NCI-H2227 (cell line): ENCODE data around the gene ZCCHC9.
"Not testable (repeated sequence)": the region's sequence is repeated elsewhere in the genome, so short reads cannot be mapped to it uniquely, and the experiment has no call there.

ENCODE experiments used
- DNase-seq: peaks from one replicate; lab custom pipeline; 2025; ENCODE audit not compliant: unreplicated experiment; lab: John Stamatoyannopoulos, UW

ZCCHC9 gene

GRCh38 chr5:81301271-81302015 is at the start of gene ZCCHC9:
TSS of gene ZCCHC9 (plus strand) at chr5:81301587. CDS start at chr5:81304758, 3,171 bp downstream.
- DNase-seq = peak; percentile 94

GRCh38 chr5:81251922-81252321 is 49.5 kb upstream of the ZCCHC9 start:
- DNase-seq = no peak

DNA sequence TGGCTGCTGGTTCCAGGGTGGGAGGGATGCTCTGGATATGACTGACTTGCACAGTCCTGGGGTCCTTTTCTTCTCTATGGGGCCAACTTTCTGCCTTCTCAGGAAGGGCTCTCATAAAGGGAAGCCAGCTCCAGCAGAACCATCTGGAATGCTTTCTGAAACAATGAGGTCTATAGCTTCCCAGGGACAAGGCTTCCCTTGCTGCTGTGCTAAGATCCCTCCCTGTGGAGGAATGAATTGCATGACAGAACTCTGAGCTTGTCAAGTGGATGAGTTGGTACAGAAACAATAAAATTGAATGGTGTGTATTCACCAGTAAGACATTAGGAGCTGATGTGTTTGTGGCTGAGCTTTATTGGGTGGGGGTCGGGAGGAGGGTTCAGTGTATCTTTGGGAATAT is 48.5 kb upstream of the ZCCHC9 start:
- no peak for DNase-seq

- no peak for DNase-seq
Measured at GRCh38 chr5:81253875-81254274, 47.5 kb upstream of the ZCCHC9 start.

GRCh38 chr5:81254886-81255559 is 46.4 kb upstream of the ZCCHC9 start:
- no peak for DNase-seq

- DNase-seq = no peak
Measured at GRCh38 chr5:81256766-81257165, 44.6 kb upstream of the ZCCHC9 start.

DNA sequence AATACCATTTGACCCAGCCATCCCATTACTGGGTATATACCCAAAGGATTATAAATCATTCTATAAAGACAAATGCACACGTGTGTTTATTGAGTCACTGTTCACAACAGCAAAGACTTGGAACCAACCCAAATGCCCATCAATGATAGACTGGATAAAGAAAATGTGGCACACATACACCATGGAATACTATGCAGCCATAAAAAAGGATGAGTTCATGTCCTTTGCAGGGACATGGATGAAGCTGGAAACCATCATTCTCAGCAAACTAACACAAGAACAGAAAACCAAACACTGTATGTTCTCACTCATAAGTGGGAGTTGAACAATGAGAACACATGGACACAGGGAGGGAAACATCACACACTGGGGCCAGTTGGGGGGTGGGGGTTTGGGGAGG is 38.6 kb upstream of the ZCCHC9 start:
- not testable (repeated sequence) for DNase-seq

GRCh38 chr5:81265101-81265500 is 36.3 kb upstream of the ZCCHC9 start:
- no peak for DNase-seq

- no peak for DNase-seq
Measured at GRCh38 chr5:81268521-81269196, 32.7 kb upstream of the ZCCHC9 start.

- no peak for DNase-seq
Measured at GRCh38 chr5:81269751-81270393, 31.5 kb upstream of the ZCCHC9 start.

- not testable (repeated sequence) for DNase-seq
Measured at GRCh38 chr5:81270394-81271027, 30.9 kb upstream of the ZCCHC9 start.

DNA sequence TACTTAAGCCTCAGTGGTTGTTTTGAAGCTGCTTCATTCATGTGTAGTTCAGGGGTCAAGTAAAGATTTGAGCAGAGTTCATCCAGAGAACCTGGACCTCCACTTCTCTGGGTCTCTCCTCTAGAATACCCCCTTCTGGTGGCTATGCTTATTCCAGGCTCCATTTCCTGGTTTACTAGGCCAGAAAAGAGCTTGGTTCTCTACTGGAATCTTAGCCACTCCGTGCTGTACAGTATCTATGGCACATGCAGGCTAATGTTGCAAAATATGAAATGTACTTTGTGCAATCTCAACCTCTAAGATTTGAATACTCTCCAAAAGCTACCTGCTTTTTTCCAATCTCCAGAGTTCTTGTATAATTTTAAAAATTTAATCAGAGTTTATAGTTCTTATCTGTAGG is 17.4 kb upstream of the ZCCHC9 start:
- no peak for DNase-seq

DNA sequence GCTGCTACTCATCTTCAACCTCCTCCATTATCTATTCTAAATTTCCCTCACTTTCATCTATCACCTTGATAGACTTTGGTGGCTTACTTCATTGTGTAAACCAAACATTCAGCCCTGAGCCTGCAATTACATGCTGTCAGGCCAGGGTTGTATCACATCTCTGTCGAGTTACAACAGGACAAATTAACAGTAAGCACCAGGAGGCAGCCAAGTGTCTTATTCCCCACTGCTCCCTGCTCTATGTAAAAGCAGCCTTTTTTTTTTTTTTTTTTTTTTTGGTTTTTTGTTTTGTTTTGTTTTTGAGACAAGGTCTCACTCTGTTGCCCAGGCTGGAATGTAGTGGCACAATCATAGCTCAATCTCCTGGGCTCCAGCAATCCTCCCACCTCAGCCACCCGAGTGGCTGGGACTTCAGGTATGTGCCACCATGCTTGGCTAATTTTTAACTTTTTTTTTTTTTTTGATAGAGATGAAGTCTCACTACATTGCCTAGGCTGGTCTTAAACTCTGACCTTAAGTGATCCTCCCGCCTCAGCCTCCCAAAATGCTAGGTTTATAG is 15.2 kb upstream of the ZCCHC9 start:
- no peak for DNase-seq

DNA sequence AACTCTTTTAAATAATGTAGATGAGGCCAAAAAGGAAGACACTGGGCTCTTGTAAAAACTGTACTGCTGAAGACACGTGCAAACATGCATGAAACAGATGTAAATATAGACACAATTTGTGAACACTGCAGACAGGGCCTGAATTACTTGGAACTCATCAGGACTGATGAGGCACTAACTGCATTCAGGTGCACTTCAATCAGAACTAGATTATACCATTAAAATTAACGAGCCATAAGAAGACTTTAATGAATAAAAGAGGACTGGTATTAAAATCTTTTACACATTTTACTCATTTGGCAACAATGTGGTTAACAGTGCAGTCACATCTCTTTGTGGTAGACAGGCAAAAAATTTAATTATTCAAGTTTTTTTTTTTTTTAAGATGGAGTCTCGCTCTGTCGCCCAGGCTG is 13.4 kb upstream of the ZCCHC9 start:
- DNase-seq = no peak

- no peak for DNase-seq
Measured at GRCh38 chr5:81290146-81290545, 11.2 kb upstream of the ZCCHC9 start.

- no peak for DNase-seq
Measured at GRCh38 chr5:81292130-81292529, 9.3 kb upstream of the ZCCHC9 start.

DNA sequence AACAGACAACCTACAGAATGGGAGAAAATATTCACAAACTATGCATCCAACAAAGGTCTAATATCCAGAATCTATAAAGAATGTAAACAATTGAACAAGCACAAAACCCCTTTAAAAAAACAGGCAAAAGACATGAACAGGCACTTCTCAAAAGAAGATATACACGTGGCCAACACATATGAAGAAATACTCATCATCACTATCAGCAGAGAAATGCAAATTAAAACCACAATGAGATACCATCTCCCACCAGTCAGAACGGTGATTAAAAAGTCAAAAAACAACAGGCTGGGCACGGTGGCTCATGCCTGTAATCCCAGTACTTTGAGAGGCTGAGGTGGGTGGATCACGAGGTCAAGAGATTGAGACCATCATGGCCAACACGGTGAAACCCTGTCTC is 7.4 kb upstream of the ZCCHC9 start:
- not testable (repeated sequence) for DNase-seq

GRCh38 chr5:81297531-81297930 is 3.9 kb upstream of the ZCCHC9 start:
- no peak for DNase-seq

- DNase-seq = no peak
Measured at GRCh38 chr5:81300921-81301270, 491 bp upstream of the ZCCHC9 start.

- no peak for DNase-seq
Measured at GRCh38 chr5:81302596-81302995, 1.2 kb downstream of the ZCCHC9 start.

DNA sequence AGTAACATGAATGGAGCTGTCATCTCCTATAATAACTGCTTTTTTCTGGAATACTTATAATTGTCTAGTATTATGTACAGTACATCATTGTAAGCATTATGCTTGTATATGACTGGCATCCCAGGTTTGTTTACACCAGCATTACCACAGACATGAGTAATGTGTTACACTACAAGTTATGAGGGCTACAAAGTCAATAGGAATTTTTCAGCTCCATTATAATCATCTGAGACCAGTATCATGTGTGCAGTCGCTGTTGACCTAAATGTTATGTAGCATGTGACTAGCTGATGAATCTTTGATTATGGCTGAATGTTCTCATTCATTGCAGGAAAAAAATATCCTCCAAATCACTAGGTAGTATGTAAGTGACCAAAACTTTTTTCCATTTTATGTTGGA is 2.2 kb downstream of the ZCCHC9 start:
- no peak for DNase-seq
